Stimulated activated CD4-positive, alpha-beta T cell treated with anti-CD3 and anti-CD28 coated beads, Interleukin-2, amount 100 ng/mL, for 24 hours (primary cell): Measurements from ENCODE around the gene CPSF4L.
A peak's percentile ranks its signal among the peaks of the same experiment; 100 is the strongest.

Experiments
- DNase-seq, 2 donors: peaks; one replicate each; pipeline ENCODE4 v3.0.0-alpha.2; 2020

CPSF4L gene

DNA sequence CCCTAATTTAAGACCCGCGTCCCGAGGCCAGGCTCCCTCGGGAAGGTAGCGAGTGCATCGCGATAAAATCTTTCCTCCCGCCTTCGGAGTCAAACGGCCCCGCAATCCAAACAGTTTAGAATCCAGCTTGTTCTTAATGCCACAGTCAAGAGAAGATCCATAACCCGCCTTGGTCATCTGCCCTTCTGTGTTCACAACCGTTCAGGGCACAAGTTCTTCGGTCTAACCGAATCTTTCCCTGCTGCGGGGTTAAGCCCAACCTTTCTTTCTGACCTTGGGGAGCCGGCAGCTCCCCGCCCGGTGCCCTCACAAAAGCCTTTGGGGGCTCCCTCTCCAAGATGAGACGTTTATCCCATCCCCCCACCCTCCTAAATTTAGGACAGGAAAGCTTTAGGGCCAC lies 30.3 kb downstream of the CPSF4L start:
- DNase-seq: no peak

DNA sequence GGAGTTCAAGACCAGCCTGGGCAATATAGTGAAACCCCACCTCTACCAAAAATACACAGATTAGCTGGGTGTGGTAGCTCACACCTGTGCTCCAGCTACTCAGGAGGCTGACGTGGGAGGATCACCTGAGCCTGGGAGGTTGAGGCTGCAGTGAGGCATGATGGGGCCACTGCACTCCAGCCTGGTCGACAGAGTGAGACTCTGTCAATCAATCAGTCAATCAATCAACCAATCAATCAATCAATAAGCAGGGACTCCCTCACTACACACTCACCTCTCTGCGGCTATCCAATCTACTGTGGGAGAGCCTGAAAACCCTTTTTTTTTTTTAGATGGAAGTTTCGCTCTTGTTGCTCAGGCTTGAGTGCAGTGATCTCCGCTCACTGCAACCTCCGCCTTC lies 31.6 kb downstream of the CPSF4L start:
- no peak for DNase-seq

DNA sequence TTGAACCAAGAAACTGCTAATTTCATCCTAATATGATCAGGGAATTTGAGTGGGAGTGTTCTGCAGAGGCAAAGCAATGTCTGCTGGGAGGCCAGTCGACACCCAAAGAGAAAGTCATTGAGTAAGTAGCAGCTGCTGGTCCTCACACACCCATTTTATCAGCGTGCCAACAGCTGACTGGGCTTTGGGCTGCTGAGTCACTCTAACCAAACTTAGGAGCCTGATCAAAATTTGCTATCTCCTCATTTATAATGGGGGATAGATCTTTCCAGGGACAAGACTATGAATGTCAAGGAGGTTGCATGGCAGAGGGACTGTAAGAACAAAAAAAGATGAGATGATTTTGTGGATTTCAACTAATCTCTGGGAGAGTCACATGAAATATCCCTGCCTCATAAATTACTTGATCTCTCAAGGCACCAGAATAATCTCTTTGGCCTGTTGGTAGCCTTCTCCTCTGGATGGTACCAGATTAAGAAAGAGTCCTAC lies 32.9 kb downstream of the CPSF4L start:
- peak in 1 of 2 donors; percentile 22 for DNase-seq

DNA sequence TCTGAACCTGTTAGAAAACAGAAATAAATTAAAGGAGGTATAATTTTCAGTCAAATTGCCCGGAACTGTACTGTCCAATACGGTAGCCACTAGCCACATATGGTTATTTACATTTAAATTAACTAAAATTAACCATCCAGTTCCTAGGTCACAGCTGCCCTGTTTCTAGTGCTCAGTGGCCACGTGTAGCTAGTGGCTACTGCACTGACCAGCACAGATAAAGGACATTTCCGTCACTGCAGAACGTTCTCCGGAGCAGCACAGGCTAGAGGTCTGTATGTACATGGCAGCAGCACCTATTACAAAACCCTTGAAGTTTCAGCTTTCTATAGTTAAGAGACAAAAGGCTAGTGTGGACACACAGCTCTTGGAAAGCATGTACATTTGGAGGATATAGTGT lies 33.7 kb downstream of the CPSF4L start:
- no peak for DNase-seq

DNA sequence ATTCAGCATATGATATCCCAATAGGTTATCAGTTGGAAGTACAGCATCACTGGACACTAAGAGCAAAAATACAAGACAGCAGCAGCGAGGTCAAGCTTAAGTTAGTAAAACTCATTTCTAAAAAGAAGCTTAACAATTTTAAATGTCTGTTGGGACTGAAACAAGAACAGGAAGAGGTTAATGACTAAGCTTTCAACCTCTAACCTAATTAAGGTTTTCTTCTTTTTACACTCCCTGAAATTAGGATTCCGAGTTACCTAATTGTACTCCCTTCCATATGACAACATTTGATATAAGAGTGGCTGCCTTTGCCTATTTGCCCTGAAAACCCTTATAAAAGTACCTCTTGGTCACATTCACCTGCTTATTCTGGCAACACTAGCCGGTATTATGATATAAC lies 34.3 kb downstream of the CPSF4L start:
- no peak for DNase-seq

DNA sequence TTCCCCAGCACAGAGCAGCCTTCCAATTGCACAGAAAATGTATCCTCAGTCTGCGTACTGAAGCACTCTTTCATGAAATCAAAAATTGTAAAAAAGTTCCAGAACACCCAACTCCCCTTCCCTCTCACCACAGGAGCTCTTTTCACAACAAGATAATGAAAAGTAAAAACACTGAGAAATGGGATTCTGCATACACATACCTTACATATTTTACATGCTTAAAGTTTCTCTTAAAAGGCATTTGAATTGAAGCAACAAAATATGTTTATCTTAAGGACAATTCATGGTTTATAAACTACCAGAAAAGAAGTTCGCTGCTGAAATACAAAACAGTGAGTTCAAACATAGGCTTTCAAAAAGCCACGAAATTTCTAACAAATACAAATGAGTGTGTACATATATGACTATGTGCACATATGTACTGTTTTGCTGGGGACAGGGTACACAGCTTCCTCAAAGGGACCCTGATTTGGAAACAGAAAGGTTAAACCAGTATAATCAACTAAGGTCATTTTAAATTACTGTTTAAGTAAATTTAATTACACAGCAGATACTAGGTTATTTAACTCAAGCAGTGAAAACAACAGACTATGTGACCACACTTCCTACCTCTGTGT lies 35.0 kb downstream of the CPSF4L start:
- DNase-seq: no peak

DNA sequence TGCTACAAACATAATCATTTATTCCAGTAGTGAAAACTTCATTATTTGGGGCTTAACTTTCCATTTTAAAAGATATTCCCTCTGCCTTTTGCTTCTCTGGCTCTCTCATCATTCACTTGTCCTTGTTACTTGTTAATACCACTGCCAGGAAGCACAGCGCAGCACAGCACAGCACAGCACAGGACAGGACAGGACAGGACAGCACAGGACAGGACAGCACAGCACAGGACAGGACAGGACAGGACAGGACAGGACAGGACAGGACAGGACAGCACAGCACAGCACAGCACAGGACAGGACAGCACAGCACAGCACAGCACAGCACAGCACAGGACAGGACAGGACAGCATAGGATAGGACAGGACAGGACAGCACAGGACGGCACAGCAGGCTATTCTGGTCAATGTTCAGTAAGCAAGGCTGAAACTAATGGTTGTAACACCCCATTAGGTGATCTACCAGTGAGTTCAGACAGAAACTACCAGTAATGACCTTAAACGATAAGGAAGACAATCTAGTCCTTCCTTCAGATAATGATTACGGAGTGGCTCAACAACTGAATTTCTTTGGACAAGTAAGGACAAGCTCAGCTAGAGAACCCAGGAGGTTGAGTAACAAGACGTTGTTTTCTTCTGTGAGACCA lies 36.9 kb downstream of the CPSF4L start:
- no peak for DNase-seq

DNA sequence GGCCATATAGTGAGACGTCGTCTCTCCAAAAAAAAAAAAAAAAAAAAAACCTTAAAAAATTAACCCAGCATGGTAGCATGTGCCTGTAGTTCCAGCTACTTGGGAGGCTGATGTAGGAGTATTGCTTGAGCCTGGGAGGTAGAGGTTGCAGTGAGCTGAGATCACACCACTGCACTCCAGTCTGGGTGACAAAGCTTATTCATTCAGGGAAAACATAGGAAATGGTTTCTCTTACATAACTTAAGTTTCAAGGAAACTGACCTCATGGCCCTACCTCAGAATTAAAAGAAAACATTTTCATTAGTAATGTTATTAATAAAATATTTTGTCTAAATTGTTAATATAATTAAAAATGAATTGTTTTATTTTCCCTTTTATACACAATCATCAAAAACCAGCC lies 37.4 kb downstream of the CPSF4L start:
- no peak for DNase-seq

DNA sequence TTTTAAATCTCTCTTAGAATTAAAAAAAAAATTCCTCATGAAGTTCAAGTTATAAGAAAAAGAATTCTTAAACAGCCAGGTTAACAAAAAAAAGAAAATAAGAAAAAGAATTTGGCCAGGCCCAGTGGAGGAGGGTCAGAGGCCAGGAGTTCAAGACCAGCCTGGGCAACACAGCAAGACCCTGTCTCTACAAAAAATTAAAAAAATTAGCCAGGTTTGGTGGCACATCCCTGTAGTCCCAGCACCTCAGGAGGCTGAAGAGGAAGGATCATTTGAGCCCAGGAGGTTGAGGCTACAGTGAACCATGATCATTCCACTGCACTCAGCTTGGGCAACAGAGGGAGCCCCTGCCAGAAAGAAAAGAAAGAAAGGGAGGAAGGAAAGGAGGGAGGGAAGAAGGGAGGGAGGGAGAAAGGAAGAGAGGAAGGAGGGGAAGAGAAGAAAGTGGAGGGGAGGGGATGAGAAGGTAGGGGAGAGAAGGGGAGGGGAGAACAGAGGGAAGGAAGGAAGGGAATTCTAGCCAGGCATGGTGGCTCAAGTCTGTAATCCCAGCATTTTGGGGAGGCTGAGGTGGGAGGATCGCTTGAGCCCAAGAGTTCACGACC lies 38.0 kb downstream of the CPSF4L start:
- no peak for DNase-seq

DNA sequence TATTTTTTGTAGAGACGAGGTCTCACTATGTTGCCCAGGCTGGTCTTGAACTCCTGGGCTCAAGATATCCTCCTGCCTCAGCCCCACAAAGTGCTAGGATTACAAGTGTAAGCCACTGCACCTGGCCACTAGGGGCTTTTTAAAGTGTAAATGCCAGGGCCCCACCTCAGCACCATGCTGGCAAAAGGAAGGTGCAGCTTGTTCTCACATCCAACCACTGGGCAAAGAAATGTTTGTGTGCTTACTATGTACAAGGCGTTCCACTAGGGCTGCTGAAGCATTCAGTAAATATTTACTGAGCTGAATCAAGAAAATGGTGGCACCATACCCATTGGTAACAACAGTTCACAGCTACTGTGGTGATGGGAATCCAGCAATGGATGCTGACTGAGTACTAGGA lies 46.2 kb downstream of the CPSF4L start:
- DNase-seq: no peak

DNA sequence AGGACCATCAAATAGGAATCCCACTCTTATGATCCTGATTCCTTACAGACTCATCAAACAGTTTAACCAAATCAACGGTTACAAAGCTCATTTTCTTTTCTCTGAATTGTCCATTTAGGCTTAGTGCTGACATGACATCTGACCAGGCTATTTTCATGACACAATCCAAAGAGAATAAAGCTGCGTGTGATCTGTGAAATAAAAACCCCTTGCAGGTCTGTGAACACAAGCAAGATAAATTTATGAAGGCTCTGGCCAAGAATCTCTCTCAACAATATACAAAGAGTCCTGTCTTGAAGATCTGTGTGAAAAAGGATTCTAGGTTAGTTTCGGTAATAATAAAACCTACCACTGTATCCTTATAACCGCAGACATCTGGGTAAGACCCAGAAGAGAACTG lies 46.8 kb downstream of the CPSF4L start:
- no peak for DNase-seq

DNA sequence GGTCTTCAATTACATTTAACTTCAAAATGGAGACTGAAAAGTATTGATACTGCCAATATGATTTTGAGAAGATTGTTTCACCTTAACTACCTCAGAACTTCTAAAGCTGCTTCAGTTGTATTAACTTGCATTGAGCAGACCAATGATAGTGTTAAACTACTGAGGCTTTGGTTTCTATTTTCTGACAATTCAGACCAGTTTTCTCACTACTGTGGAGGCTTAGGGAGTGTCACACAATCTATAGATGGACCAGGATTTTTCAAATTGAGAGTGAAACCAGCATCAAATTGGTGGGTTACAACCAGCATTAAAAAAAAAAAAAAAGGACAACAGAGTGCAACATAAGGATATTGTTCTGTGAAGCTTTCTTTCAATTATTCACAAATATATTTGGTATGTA lies 47.7 kb downstream of the CPSF4L start:
- DNase-seq: no peak

DNA sequence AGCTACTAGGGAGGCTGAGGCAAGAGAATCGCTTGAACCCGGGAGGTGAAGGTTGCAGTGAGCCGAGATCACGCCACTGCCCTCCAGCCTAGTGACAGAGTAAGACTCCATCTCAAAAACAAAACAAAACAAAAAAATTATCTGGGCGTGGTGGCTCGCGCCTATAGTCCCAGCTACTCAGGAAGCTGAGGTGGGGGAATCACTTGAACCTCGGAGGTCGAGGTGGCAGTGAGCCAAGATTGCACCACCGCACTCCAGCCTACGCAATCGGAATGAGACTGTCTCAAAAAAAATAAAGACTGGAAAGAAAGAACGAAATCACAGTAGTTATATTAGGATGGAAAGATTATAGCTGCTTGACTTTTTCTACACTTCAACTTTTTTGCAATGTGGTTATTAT lies 49.9 kb downstream of the CPSF4L start:
- DNase-seq: peak; percentile 46 to 48

DNA sequence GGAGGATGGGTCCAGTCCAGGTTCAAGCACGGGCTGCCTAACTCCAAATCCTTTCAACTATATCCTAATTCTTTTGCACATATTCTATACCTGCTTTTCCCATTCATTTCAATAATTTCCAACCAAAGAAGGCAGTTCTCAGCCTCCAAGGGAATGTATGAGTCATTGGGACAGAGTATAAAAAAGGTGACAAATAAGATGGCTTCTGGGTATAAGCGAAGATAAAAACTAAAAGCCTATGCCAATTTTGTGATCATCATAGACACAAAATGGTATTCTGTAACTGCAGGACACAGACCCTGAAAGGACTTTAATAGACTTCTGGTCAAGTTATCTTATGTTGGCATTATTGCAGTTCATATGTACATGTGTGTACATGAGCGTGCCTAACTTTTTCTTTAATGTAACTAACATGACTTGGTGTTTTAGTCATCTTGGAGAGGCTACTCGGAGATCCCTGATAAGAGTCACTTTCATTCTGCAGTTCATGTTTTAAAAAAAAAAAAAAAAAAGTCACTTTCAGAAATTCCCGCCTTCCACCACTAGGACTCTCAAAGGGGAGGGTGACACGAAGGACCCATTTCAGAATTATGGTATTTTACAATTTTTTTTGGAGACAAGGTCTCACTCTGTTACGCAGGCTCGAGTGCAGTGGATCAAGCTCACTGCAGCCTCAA lies 51.5 kb downstream of the CPSF4L start:
- no peak for DNase-seq

DNA sequence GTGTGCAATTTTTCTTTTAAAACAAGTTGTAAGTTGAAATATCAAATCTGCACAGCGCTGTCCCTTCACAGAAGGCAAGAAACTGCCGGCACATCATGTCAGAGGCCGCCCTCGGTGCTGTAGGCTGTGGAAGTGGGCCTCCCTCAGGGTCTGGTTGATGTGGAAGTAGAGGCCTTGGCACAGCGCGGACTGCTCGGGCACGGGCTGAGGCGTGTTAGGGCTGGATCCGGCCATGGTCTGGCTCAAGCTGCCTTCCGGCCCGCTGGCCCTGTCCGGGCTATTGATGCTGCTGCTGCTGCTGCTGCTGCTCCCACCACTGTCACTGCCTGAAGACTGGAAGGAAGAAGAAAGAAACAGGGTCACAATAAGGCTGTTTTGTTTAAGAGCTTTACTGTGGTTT lies 52.2 kb downstream of the CPSF4L start:
- no peak for DNase-seq

DNA sequence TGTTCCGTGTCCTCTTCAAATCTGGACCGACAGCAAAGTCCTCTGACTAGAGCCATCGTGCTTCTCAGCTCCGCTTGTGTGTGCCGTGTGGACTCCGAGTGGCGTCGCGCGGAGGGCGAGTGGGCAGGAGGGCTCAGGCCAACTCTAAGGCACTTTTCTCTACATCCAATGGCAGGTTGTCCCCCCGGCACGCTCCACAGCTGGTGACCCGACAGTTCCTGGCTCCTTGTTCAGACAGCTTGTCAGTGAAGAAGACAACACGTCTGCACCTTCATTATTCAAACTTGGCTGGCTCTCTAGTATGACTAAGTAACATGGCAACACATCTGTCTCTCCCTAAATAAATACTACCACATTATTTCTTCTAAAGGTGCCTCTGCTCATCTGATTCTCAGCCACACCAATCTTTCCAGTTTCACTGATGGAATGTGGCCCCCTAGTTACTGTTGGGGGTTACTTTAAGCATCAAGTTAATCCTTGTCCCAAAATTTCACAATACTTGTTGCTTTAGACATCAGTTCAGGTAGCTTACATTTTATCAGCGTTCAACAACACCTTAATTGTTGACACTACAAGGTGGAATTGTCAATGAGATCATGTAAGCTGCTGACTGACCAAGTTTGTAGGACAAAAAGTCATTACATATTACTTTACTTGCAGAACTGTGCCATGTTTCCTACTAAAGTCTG lies 53.4 kb downstream of the CPSF4L start:
- no peak for DNase-seq

DNA sequence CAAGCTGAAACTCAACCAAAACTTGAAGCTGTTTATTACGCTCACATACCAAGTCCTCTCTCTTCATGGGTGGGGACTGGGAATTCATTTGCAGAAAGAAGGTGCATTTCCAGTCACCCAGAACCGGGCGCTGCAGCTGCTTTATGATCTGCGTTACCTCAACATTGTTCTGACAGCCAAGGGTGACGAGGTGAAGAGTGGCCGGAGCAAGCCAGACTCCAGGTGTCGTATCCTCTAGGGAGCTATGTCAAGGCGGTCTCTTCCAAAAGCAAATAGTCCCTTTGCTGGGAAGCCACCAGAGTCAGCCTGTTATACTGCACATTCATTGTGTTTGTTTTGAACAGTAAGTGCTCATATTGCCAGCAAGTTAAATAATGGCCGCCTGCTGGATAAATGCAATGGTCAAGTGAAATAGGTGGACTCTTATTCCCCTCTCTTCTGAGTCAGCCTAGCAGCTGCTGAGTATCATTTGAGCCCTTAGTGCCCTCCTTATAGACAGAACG lies 56.2 kb downstream of the CPSF4L start:
- DNase-seq: no peak

DNA sequence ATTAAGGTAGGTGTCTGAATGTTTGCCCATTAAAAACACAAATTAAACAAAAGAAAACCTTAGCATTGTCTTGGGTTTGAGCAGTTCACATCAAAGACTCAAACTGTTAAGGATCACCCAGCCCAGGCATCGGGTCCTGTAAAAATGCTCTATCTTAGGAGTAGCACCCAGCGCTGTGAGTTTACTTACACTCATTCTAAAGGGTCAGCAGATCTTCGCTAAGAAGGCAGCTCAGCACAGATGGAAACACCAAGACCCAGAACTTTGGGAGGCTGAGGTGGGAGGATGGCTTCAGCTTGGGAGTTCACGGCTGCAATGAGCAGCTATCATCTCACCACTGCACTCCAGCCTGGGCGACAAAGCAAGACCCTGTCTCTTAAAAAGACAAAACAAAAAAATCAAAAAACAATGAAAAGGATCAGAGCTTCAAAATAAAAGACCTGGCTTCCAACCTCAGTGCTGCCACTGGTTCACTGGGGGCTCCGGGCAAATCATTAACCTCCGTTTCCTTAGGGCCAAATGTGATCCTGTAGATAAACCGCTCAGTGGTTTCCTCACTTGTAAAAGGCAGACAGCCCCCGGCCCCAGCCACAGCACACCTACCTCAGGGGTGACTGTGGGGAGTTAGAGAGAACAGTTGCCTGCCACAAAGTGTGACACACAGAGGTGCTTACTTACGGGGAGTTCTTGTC lies 57.7 kb downstream of the CPSF4L start:
- DNase-seq: no peak

DNA sequence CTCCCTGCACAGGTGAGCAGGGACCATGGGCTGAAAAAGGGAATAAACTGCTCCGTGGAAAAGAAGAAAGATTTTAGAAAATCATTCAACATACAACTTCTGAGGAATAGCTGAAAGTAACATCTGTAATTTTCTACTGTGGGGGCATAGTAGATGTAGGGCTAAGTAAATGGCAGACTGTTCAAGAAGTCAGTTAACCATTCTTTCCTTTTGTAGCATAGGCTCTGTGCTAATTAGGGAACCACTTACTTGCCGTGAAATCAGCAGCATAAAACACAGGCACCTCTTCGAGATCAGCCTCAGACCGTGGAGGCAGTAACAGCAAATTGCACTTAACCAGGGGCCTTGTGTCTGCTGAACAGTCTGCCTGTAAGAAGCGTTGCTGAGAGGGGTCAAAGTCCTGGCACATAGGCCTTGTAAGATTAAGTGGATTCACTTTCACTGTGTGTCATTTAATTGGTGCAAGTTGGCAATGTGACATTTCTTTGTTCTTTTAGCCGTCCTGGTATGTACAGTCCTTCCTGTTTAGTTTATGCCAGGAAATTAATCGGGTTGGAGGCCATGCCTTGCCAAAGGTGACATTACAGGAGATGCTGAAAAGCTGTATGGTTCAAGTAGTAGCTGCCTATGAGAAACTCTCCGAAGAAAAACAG lies 58.4 kb downstream of the CPSF4L start:
- no peak for DNase-seq

DNA sequence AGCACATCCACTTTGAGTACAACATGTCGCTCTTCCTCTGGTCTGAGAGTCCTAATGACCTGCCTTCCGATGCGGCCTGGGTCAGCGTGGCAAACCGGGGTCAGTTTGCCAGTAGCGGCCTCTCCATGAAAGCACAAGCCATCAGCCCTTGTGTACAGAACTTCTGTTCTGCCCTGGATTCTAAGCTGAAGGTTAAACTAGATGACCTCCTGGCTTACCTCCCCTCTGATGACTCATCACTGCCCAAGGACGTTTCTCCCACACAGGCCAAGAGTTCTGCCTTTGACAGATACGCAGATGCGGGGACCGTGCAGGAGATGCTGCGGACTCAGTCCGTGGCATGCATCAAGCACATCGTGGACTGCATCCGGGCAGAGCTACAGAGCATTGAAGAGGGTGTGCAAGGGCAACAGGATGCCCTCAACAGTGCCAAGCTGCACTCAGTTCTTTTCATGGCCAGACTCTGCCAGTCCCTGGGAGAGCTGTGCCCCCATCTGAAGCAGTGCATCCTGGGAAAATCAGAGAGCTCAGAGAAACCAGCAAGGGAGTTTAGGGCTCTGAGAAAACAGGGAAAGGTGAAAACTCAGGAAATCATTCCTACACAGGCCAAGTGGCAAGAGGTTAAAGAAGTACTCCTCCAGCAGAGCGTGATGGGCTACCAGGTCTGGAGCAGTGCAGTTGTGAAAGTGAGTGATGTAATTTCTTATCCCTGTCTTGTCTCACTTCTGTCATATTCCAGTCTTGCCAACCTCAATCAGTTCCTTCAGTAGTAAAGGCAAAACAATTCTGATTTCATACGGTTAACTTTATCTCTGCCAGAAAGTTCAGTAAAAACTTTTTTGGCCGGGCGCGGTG lies 60.2 kb downstream of the CPSF4L start:
- no peak for DNase-seq

DNA sequence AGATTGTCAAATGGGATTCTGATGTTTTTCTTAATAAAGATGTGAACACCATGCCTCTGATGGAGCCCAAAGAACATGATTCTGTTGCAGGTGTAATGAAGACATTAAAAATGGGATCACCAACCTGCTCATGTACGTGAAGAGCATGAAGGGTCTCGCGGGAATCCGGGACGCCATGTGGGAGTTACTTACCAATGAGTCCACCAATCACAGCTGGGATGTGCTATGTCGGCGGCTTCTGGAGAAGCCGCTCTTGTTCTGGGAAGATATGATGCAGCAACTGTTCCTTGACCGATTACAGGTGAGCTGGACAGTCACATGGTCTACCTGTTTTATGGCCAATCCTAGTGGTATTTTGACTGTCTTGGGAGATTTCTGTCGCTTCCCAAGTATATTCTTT lies 61.2 kb downstream of the CPSF4L start:
- no peak for DNase-seq
